NCI-H774 (cell line): ENCODE measurements around the gene AGAP1.

Source experiments
- DNase-seq: peaks from one replicate; lab custom pipeline; 2025; lab: John Stamatoyannopoulos, UW

AGAP1 gene

DNA sequence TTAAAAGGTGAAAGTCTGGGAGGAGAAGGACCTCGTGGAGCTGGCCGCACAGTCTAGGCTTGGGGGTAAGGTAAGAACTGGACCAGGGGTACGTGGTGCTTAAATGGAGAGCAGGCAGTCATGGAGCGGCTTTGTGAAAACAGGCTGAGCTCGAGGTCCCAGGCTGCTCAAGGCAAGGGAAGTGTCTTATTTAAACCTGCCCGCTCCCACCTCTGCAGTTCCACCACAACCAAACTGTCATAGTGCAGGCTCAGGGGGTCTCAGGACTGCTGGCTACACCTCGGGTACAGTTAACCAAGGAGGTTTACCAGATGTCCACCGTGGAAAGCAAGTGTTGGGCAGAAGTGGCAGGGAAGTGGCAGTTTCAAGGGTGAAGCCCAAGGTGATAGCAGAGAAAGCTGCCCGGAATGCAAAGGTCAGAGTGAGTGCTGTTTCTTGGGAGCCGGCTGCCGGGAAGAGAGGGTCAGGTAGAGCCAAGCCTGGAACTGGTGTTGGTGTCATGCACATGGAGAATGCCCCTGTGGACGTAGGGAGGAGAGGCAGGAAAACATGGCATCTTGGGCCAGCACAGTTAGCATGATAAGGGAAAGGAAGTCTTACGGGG is 471.0 kb downstream of the AGAP1 start:
- no peak for DNase-seq

DNA sequence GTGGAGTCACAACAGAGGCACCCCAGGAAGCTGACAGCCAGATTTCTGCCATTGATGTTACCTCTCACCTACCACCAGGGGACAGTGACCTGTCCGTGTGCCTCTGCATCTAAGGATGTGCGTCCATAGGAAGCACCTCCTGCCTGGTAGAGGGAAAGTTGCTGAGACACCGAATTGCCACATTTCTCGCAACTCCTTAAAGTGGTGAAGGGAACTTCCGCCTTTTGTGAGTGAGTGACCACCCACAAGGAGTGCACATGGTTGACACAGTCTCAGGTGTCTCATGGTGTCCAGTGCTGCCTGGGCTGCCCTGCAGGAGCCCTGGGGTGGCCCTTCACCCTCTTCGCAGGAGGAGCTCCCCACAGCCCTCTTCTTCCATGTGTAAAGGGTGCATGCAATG is 472.6 kb downstream of the AGAP1 start:
- no peak for DNase-seq

DNA sequence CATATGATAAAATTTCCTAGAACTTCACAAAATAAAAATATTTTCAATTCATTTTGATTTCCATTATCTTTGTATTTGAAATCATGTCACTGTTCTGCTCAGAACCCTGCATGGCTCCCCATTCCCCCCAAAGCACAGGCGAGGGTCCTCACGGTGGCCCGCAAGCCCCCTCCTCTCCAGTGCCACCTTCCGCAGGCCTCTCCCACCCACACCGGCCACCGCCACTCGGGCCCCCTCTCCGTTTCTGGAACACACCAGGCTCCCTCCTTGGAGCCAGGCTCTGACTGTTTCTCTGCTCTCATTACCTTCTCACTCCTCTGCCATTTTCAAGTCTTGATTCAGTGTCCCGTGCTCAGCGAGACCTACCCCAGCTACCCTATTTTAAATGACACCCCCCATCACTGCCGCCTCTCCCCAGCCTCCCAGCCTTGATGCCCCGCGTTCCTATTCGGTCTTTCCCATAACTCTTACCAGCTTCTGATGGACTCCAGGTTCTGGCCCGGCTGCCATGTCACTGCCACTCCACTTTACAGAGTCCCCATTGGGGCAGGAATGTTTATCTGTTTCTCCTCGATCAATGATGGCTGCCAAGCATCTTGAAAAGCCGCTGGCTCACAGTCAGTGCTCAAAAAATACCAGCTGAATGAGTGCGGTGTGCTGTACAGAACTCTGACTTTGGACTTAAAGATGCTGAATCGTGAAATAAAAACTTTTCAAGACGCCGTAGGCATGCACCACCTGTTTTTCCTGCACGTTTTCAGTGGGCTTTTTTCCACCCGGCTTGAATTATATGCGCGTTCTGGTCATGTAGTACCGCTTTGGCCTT is 473.3 kb downstream of the AGAP1 start:
- DNase-seq, result no peak

DNA sequence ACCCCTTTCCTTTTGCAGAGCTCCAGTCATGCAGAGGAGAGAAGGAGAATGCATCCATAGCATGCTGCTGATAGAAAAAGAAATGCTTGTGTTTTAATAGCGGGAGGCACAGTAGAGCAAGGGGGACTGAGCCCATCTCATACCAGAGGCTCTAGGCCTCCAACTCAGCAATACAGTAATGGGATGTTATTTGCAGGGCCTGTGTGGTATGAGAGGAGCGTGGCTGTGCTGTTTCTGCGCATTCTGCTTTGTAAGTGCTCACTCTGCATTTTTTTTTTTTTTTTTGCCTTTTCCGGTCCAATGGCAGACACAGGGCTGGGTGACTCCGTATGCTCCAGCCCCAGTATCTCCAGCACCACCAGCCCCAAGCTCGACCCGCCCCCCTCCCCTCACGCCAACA is 474.3 kb downstream of the AGAP1 start:
- no peak for DNase-seq

DNA sequence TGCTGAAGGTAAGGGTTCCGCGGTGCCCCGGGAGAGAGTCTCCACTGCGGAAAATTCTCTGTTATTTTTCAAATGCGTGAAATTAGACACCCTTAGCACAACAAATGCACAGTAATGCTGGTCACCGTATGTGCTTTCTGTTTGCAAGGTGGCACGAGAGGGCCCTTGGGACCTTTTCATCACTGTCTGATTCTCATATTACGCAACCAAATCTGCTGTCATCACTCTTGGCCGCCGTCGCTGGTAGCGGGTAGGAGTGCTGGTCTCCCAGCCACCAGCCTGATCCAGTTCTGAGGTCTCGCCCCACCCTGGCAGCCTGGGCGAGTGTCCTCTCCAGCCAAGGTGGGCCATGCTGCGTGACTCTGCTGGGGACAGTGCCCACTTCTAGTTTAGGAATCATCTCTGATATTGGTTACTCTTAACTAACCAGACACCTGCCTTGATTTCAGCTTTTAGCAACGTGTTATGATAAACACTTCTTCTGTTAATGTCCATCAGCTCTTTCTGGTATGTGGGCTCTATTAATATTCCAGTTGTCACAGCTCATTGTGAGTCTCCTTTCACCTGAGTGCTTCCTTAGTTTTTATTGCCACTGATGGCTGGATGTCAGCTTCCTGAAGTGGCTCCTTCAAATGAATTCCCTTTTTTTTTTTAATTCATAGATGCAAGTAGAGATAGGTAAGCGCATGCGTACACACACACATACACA is 474.9 kb downstream of the AGAP1 start:
- no peak for DNase-seq

DNA sequence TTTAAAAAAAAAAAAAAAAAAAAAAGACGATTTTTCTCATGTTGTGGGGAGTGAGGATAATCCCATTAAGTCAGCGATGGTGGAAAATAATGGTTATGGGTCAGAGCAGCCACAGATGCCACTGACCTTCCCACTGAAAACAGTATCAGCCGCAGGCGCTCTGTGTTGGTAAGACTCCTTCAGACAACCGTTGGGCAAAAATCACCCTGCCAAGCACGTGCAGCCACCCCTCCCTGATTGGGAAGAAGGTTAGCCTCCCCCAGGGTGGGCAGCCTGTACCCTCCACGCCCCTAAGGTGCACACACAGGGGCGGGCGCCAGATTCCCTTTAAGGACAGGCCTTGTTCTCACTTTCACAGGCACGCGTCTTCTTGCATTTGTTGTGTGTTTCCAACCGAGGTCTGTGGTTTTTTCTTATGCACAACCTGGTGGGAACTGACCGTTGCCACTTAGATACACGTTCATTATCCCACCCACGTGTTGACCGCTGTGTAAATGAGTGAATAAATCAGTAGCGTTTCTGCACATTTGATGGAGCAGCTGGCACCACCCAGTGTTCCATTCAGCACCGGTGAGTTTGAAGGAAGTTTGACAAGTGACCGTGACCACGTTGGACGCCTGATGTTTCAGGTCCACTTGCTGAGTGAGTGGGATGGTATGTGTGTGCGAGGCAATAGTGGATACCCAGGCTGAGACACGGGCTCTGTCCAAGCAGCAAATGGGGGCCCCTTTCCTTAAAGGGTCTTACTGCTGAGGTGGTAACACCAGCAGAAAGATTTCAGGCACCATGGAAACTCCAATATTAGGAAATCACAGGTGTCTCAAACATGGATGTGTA is 476.6 kb downstream of the AGAP1 start:
- no peak for DNase-seq

DNA sequence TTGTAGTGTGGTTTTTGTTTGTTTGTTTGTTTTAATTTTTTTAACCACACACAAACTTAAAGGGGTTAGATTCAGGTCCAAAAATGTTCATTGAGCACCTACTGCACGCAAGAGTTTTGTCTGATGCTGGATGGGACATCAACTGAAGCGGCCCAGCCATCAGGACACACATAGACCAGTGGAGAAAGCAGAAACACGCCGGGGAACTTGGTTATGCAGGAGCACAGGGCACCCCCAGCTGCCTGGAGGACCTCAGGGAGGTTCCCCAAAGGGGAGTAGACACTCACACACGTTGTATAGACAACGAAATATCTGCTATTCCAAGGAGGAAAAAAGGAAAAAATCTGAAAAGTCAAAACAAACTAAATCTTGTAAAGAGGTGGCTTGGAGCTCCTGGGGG is 482.7 kb downstream of the AGAP1 start:
- DNase-seq, result no peak

DNA sequence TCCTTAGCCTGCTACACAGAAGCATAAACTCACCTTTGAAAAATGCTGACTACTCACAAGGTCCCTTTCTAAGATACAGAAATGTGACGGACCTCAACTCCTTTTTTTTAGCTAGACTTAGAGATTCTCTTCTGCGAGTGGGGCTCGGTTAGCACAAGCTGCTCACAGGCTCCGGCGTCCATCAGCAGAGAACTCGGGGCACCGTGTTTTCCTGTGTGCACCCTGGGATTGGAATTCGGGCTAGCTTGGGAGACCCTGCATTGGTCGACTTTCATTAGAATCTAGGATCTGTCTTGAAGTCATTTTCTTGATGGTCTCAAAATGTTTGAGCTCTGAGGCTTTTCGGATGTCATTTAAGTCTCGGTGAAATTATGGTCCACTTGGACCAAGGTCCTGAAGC is 483.1 kb downstream of the AGAP1 start:
- no peak for DNase-seq

DNA sequence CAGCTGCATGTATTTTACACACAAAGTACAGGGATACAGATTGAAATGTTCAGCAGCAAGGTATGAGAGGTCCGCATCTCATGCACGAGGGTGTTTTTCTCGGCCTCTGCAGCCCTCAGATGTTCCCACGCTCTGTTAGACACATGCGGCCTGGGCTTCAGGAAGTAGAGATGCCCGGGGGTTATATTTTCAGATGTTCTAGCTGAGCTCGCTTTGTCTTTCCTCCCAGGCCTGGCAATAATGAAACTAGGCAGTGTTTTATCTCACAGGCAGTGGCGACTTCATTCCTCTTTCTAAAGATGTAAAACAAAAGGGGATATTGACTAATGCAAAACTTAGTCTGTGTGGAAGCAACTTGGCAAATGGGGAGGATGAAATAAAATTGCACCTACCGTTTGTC is 483.6 kb downstream of the AGAP1 start:
- DNase-seq, result no peak

DNA sequence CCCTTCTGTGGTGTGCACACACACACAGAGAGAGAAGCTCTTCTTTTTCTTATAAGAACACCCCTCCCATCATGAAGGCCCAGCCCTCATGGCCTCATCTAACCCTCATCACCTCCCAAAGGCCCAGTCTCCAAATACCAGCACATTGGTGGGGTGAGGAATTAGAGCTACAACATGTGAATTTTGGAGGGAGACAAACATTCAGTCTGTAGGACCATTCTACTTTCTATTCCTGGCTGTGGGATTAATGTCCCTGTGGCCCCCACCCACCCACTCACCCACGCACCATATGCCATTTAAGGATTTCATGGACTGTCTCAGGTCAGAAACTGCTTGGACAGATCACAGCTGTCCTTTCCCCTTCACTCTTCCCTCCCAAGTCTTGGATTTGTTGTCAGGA is 484.2 kb downstream of the AGAP1 start:
- no peak for DNase-seq

DNA sequence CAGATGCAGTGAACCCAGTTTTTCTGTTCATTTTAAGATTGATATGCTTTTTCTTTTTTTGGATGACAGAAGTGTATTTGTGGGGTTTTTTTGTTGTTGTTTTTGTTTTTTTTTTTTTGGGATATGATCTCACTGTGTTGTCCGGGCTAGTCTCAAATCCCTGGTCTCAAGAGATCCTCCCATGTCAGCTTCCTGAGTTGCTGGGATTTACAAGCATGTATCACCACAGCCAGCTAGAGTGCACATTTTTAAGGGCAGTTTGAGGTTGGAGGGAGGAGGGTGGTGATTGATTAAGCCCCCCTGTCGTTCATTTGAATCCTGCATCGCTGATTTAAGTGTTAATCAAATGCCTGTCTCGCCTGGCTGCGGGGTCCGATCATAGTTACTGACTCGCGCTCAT is 485.2 kb downstream of the AGAP1 start:
- no peak for DNase-seq

DNA sequence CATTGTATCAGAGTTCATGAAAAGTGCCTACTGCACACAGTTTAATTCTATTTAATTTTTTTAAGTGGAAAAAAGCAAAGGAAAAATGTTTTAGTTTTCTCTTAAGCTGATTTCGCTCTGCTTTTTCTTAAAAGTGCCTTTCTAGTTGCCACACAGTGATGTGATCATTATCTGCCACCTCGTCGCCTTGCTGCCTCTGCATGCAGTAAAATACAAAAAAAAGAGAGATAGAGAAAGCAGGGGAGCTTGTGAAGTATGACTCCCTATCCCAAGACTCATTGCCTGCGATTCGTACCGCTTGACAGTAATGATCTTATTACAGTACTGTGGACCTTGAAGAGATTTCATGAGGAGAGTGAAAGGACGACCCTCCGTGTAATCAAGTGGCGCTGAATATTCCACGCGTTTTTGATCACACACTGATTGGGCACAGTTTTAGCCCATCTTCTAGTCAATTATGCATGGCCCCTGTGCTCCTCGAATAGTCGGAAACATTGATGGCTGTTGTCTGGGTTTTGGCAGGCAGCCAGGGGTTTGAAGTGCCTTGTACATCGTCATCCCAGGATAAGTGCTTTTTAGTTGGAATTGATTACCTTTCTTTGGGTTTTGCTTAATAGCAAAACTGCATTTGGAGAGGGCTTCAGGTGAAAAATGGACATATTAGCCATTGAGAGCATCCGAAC is 486.1 kb downstream of the AGAP1 start:
- DNase-seq, result peak; percentile 33

DNA sequence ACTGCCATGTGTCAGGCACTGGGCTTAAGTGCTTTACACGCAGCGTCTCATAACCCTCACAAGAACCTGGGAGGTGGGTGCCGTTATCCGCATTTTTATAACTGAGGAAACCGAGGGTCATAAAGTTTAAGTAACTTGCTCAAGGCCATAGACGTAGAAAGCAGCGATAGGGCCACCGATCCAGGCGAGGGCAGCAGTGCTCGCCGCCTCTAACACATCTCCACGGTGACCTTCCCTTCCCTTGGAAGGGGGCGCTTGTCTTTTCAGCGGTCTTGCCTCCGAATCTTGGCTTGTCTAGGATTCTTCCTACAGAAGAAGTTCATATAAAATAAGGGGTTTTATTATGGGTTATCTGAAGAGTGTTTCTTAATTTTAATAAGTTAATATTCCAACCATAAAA is 487.8 kb downstream of the AGAP1 start:
- DNase-seq, result no peak

DNA sequence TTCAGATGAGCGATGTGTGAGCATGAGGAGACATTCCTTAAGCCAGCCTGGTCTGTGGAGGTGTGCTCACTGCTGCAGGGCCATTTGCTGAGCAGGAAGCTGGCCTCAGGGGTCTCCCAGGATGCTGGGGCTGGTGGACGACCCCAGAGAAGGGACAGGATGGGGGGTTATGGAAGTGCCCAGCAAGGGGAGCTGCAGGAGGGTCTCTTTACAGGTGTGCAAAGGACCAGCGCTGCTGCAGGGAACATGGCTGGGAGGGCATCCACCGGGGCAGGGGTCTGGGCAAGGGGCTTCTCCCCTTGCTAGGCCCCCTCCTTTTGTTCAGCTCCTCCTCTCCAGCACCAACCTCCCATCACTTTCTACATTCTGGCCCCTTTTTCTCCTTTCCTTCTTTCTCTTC is 489.2 kb downstream of the AGAP1 start:
- no peak for DNase-seq

DNA sequence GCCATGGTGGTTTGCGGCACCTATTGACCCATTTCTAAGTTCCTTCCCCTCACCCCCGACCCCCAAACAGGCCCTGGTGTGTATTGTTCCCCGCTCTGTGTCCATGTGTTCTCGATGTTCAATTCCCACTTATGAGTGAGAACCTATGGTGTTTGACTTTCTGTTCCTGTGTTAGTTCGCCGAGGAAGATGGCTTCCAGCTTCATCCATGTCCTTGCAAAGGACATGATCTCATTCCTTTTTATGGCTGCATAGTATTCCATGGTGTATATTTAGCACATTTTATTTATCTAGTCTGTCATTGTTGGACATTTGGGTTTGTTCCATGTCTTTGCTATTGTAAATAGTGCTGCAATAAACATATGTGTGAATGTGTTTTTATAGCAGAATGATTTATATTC is 490.7 kb downstream of the AGAP1 start:
- no peak for DNase-seq

DNA sequence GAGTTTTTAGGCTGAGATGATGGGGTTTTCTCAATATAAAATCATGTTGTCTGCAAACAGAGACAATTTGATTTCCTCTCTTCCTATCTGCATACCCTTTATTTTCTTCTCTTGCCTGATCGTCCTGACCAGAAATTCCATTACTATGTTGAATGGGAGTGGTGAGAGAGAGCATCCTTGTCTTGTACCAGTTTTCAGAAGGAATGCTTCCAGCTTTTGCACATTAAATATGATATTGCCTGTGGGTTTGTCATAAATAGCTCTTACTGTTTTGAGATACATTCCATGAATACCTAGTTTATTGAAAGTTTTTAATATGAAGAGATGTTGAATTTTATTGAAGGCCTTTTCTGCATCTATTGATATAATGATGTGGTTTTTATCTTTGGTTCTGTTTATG is 492.5 kb downstream of the AGAP1 start:
- no peak for DNase-seq

DNA sequence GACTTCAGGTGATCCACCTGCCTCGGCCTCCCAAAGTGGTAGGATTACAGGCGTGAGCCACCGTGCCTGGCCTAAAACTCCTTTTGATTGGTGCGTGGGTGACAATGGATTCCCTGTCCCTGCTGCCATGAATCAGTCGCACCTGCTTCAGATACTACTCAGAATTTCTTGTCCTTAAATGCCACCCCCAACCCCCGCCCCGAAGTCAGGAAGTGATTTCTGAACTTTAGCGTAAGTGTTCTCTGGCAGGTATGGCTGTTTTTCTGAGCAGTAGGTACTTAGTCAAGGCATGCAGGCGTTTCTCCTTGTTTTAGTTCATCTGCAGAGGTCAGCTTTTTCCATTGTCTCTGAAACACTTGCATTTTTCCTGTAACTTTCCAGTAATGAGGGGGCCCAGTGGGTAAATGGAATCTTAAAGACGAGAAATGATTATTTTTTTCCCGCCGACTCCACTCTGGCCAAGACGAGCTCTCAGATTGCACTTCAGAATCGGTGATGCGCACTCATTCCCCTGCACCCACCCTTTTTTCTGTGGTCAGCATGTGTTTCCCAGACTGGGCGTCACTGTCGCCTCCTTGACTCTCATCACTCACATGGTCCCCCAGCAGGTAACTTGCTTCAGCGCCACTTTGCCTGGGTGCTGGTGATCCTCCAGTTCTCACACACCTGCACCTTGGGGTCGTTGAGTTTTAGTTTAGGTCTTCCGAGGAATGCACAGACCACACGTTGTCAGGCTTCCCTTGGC is 494.6 kb downstream of the AGAP1 start:
- DNase-seq, result no peak

DNA sequence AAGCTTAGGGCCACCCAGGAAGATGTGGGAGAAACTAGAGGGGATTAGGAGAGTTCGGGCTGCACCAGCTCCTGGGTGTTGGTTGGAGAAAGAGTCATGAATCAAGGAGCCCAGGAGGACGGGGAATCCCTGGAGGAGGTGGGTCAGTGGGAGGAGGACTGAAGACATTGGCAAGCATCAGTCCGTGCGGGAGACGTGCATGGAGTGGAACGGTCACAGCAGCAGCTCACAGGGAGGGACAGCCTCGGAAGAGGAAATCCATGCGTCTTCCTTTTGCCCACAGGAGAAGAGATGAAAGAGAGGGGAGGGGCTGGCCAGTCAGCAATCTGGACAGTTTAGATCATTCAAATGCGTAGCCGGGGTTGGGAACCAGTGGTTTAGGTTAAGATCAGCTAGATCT is 495.7 kb downstream of the AGAP1 start:
- DNase-seq, result no peak

DNA sequence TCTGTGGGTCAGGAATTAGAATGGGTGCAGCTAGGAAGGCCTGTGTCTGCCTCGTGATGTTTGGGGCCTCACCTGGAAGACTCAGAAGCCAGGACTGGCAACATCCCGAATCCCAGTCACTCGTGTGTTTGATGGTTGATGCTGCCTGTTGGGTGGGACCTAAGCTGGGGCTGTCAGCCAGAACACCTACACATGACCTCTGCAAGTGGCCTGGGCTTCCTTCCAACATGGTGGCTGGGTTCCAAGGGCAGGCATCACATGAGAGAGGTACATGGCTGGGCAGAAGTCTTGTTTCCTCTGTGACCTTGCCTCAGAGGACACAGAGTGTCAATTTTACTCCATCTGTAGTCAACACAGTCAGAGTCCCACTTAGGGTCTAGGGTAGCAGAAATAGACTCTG is 496.5 kb downstream of the AGAP1 start:
- no peak for DNase-seq

DNA sequence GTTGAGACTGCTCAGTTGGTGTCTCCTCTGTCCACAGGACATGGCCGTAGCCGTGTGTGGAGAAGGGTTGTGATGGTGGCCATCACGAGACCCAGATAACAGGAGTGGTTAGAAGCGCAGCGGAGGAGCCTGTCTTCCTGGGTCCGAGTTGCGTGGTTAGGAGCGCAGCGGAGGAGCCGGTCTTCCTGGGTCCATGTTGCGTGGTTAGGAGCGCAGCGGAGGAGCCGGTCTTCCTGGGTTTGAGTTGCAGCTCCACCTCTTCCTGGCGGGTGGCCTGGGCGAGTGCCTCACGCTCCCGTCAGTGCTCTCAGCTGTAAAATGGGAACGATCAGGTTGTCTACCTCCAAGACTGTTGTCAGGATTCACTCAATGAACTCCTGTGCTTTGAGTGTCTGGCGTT is 498.2 kb downstream of the AGAP1 start:
- DNase-seq, result no peak

DNA sequence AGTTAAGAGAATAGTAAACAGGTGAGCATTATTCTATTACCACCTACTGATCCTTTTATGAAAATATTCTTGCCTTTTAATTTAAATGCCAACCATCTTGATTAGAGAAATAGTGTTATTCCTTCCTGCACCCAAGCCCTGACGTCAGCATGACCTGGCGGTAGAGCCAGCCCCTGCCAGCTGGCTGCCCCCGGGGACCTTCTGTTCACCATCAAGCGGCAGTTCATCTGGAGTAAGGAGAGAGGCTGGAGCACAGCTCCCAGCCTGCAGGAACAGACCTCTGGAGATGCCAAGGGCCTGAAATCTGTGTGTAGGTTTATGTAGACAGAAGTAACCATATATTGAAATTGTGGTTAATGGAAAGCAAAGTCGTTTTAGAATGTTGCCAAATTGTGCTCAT is 502.6 kb downstream of the AGAP1 start:
- no peak for DNase-seq
